Measurements from ENCODE around the gene ERLIN1.

The ERLIN1 gene

GRCh38 chr10:100201549-100201948, 15.7 kb upstream of the ERLIN1 start:
- TF ChIP-seq NFIC (IDR thresholded peaks at IDR 0.05): no peak
- no peak for TF ChIP-seq TCF12 (IDR thresholded peaks at IDR 0.05; ENCODE audit: low read depth)

DNA sequence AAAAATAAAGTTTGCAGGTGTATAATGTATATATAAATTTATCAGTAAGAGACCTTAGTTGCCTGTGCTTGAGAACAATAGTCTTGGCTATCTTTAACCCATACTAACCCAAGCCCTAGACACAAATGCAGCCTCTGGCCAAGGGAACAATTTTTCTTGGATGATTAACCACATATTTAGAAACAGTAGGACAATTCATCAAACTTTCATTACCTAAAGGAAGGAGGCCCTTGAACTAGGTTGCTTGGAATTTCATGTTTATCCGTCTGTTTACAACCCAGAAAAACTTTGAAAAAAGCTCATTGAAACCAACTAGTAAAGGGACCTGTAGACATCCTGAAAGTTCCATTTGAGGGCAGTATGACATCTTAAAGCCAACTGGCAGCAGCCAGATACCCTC, 8.9 kb upstream of the ERLIN1 start:
- TF ChIP-seq USF1 (IDR thresholded peaks at IDR 0.05): no peak
- no peak for TF ChIP-seq YY1 (IDR thresholded peaks at IDR 0.05; ENCODE audit: low read depth)
- TF ChIP-seq EP300 (IDR thresholded peaks at IDR 0.05; ENCODE audit: borderline replicate concordance): no peak

DNA sequence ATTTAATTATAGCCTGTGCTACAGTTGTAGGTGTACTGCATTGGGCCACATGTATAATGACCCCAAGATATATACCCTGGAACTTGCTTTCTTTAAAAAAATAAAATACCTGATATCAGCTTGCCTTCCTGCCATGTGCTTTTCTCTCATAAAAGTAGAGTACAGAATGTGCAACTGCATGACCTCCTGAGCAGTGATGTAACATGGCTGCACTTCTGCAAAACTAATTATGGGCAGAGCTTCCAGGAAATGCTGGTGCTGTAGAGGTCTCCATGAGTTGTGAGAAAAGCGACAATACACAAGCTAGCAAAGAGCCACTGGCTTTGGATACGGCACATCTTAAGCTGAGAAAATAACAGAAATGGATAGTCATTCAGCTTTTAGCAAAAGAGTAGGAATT, 6.5 kb upstream of the ERLIN1 start:
- TF ChIP-seq FOXM1 (IDR thresholded peaks at IDR 0.05; ENCODE audit: borderline replicate concordance, low read depth) (no peak), MAX (IDR thresholded peaks at IDR 0.05) (no peak), USF1 (IDR thresholded peaks at IDR 0.05) (no peak), TAF1 (IDR thresholded peaks at IDR 0.05; ENCODE audit: low read depth) (no peak), EGR1 (IDR thresholded peaks at IDR 0.05) (no peak), TEAD4 (IDR thresholded peaks at IDR 0.05) (no peak), EP300 (IDR thresholded peaks at IDR 0.05; ENCODE audit: borderline replicate concordance) (no peak), RAD21 (IDR thresholded peaks at IDR 0.05; ENCODE audit: low read depth) (no peak)

DNA sequence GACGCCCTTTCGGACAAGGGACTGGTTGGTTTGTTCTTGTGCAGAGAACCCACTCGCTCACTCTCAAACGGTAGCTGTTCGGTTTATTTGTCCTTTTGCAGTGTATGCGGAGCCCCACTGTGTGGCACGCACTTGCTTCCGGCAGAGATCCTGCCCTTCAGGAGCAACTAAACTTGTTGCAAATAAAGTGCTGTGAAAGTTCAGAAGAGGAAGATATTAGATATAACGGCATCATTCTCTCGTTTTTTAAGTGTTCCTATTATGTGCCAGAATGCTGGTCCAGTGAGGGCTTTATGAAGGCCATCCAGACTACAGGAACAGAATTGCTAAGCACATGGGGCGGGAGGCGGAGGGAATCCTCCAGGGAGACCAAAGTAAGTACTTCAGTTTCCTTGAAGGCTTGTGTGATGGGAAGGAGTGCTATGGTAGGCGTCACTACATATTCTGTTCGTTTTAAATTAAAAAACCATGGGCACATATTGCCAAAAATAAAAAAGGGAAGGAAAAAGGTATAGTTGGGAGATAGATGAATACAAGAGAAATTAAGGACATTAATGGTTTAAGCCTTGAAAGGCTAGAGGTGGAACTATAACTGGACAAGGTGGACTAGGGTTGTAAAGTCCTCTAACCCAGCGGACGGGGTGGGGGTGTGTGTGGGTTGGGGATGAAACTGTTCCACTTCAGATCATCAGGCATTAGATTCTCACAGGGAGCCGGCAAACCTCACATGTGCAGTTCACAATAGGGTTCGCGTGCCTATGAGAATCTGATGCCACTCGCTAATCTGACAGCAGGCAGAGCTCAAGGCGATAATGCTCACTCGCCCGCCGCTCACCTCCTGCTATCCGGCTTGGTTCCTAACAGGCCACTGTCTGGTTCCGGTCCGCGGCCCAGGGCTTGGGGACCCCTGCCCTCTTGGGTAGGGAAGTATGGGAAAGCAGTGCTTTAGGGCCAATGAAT, 704 bp upstream of the ERLIN1 start:
- TF ChIP-seq NFIC (IDR thresholded peaks at IDR 0.05) (no peak), USF1 (IDR thresholded peaks at IDR 0.05) (no peak), MAX (IDR thresholded peaks at IDR 0.05) (peak; percentile 29; the same call in 1 of the 2 replicates), EGR1 (IDR thresholded peaks at IDR 0.05) (no peak), TCF12 (IDR thresholded peaks at IDR 0.05; ENCODE audit: low read depth) (no peak), EP300 (IDR thresholded peaks at IDR 0.05; ENCODE audit: borderline replicate concordance) (no peak), TEAD4 (IDR thresholded peaks at IDR 0.05) (no peak), RAD21 (IDR thresholded peaks at IDR 0.05; ENCODE audit: low read depth) (no peak)

DNA sequence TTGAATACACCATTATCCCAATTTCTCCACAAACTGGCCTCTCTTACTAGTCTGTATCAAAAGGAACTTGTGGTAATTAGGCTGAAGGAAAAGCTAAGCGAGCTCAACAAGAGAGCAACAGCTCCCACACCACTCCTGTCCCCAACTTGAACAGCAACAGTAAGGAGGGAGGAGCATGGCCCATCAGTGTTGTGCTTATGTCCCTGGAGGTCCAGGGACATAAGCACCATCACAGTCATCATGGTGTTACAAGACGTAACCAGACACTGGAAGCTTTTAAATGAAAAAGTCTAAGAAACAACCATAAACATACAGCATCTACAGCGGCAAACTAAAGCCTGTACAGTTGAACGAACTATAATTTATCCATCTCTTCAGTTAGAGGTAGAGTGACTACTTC, 989 bp downstream of the ERLIN1 start:
- no peak for TF ChIP-seq TAF1 (IDR thresholded peaks at IDR 0.05; ENCODE audit: low read depth)
- TF ChIP-seq TCF12 (IDR thresholded peaks at IDR 0.05; ENCODE audit: low read depth): no peak
- no peak for TF ChIP-seq TEAD4 (IDR thresholded peaks at IDR 0.05)
- TF ChIP-seq FOXM1 (IDR thresholded peaks at IDR 0.05; ENCODE audit: borderline replicate concordance, low read depth): no peak
- no peak for TF ChIP-seq EP300 (IDR thresholded peaks at IDR 0.05; ENCODE audit: borderline replicate concordance)
- no peak for TF ChIP-seq USF1 (IDR thresholded peaks at IDR 0.05)
- TF ChIP-seq CREB1 (IDR thresholded peaks at IDR 0.05; ENCODE audit: low read depth): no peak
- TF ChIP-seq MAX (IDR thresholded peaks at IDR 0.05): no peak
- TF ChIP-seq ZBTB7A (IDR thresholded peaks at IDR 0.05; ENCODE audit: low read depth): no peak
- no peak for TF ChIP-seq EGR1 (IDR thresholded peaks at IDR 0.05)
- no peak for TF ChIP-seq CEBPB (IDR thresholded peaks at IDR 0.05)
- TF ChIP-seq REST (IDR thresholded peaks at IDR 0.05; ENCODE audit: low read depth): no peak
- TF ChIP-seq YY1 (IDR thresholded peaks at IDR 0.05; ENCODE audit: low read depth): no peak
- TF ChIP-seq NFIC (IDR thresholded peaks at IDR 0.05): no peak
- no peak for TF ChIP-seq RAD21 (IDR thresholded peaks at IDR 0.05; ENCODE audit: low read depth)

- TF ChIP-seq RAD21 (IDR thresholded peaks at IDR 0.05; ENCODE audit: low read depth) (no peak), REST (IDR thresholded peaks at IDR 0.05; ENCODE audit: low read depth) (no peak), FOXM1 (IDR thresholded peaks at IDR 0.05; ENCODE audit: borderline replicate concordance, low read depth) (no peak), TEAD4 (IDR thresholded peaks at IDR 0.05) (no peak), USF1 (IDR thresholded peaks at IDR 0.05) (no peak), MAX (IDR thresholded peaks at IDR 0.05) (no peak)
Measured at GRCh38 chr10:100184426-100184825, 1.4 kb downstream of the ERLIN1 start.
